GM19324 (cell line): ENCODE data around the gene ZNF524.

ENCODE experiments used
- ATAC-seq: cut with Tn5 transposase; IDR thresholded peaks from one replicate; pipeline ENCODE4 v1.9.1; 2021; ENCODE audit warnings: mild to moderate bottlenecking, moderate library complexity; ENCODE audit not compliant: unreplicated experiment, low FRiP score

The ZNF524 gene

GRCh38 chr19:55640577-55641425 is 40.7 kb downstream of the ZNF524 start, which contains the start of gene ZNF580:
ZNF580 (plus strand) TSS chr19:55641002; CDS start chr19:55642509, 1,507 bp downstream.
- ATAC-seq: peak; percentile 35

GRCh38 chr19:55641426-55642152 is 41.5 kb downstream of the ZNF524 start:
- ATAC-seq: no peak

GRCh38 chr19:55642153-55643002 is 42.3 kb downstream of the ZNF524 start:
- peak; percentile 12 for ATAC-seq

GRCh38 chr19:55643003-55643886 is 43.2 kb downstream of the ZNF524 start, which contains the start of gene ZNF581:
ZNF581 (plus strand) TSS chr19:55643649; CDS start chr19:55644572, 923 bp downstream.
- ATAC-seq: peak; percentile 30

GRCh38 chr19:55643887-55644176 is 43.7 kb downstream of the ZNF524 start:
- no peak for ATAC-seq

GRCh38 chr19:55644191-55644833 is 44.2 kb downstream of the ZNF524 start:
- ATAC-seq: no peak

GRCh38 chr19:55644842-55645511 is 44.9 kb downstream of the ZNF524 start:
- ATAC-seq: no peak

GRCh38 chr19:55645512-55645881 is 45.4 kb downstream of the ZNF524 start:
- ATAC-seq: no peak

GRCh38 chr19:55646889-55647731 is 47.0 kb downstream of the ZNF524 start:
- ATAC-seq: no peak

- no peak for ATAC-seq
Measured at GRCh38 chr19:55647732-55648584, 47.9 kb downstream of the ZNF524 start, which contains the start of gene CCDC106. CCDC106 (plus strand) TSS chr19:55648212; CDS start chr19:55649047, 835 bp downstream.

GRCh38 chr19:55648585-55649267 is 48.6 kb downstream of the ZNF524 start:
- no peak for ATAC-seq

GRCh38 chr19:55649268-55650125 is 49.4 kb downstream of the ZNF524 start:
- ATAC-seq: no peak

- no peak for ATAC-seq
Measured at GRCh38 chr19:55650126-55650557, 50.1 kb downstream of the ZNF524 start.

- ATAC-seq: no peak
Measured at GRCh38 chr19:55650602-55651230, 50.6 kb downstream of the ZNF524 start.

- no peak for ATAC-seq
Measured at GRCh38 chr19:55651236-55651635, 51.1 kb downstream of the ZNF524 start.
